Pulmonary artery endothelial cell (primary cell): ENCODE measurements around the gene CCL15. TPM values are rescaled to one million over a fixed set of nuclear protein-coding genes. Genes with fewer than 3 reads are reported as not detected.
"Not testable (repeated sequence)": the region's sequence is repeated elsewhere in the genome, so short reads cannot be mapped to it uniquely, and the experiment has no call there.

Experiments used
- DNase-seq: peaks from one replicate; pipeline ENCODE4 v3.0.0-alpha.2; 2011; ENCODE audit warnings: low read depth, low spot score
- total RNA-seq: library from RNA; depleted of rRNA; stranded (reverse); fragments of >200 nt; gene quantifications from 2 replicates; pipeline ENCODE4 v1.2.3, GENCODE V29; 2014

CCL15 gene
- total RNA-seq: not detected in 2 replicates

- no peak for DNase-seq
Measured at GRCh38 chr17:36001110-36001771, at the start of gene CCL15. TSS of gene CCL15 (minus strand) at chr17:36001553. CDS start at chr17:36001492, 61 bp downstream.

GRCh38 chr17:36049643-36050042, 48.3 kb upstream of the CCL15 start:
- no peak for DNase-seq

GRCh38 chr17:36048066-36048465, 46.7 kb upstream of the CCL15 start:
- DNase-seq: no peak

- no peak for DNase-seq
Measured at GRCh38 chr17:36036235-36036634, 34.9 kb upstream of the CCL15 start.

- DNase-seq: no peak
Measured at GRCh38 chr17:36034127-36034526, 32.8 kb upstream of the CCL15 start.

- no peak for DNase-seq
Measured at GRCh38 chr17:36030956-36031355, 29.6 kb upstream of the CCL15 start.

- DNase-seq: no peak
Measured at GRCh38 chr17:36027761-36028160, 26.4 kb upstream of the CCL15 start.

GRCh38 chr17:36024106-36024869, 22.9 kb upstream of the CCL15 start:
- no peak for DNase-seq

- DNase-seq: no peak
Measured at GRCh38 chr17:36019423-36019822, 18.1 kb upstream of the CCL15 start.

- DNase-seq: no peak
Measured at GRCh38 chr17:36017799-36018198, 16.4 kb upstream of the CCL15 start, which contains the start of gene CCL23. TSS of gene CCL23 (minus strand) at chr17:36017972. CDS start at chr17:36017897, 75 bp downstream.

GRCh38 chr17:36016555-36016954, 15.2 kb upstream of the CCL15 start:
- no peak for DNase-seq

- DNase-seq: not testable (repeated sequence)
Measured at GRCh38 chr17:36015895-36016294, 14.5 kb upstream of the CCL15 start.

- DNase-seq: no peak
Measured at GRCh38 chr17:36014946-36015345, 13.6 kb upstream of the CCL15 start.

- no peak for DNase-seq
Measured at GRCh38 chr17:36011201-36011600, 9.8 kb upstream of the CCL15 start.

- DNase-seq: no peak
Measured at GRCh38 chr17:36008998-36009665, 7.8 kb upstream of the CCL15 start.

- no peak for DNase-seq
Measured at GRCh38 chr17:36004594-36005108, 3.3 kb upstream of the CCL15 start.

GRCh38 chr17:36002631-36003030, 1.3 kb upstream of the CCL15 start:
- DNase-seq: no peak

- no peak for DNase-seq
Measured at GRCh38 chr17:36001862-36002603, 680 bp upstream of the CCL15 start.

- DNase-seq: no peak
Measured at GRCh38 chr17:36000732-36001109, 632 bp downstream of the CCL15 start.

GRCh38 chr17:35998756-35999155, 2.6 kb downstream of the CCL15 start:
- DNase-seq: no peak

GRCh38 chr17:35998018-35998545, 3.3 kb downstream of the CCL15 start:
- DNase-seq: no peak
